Brain microvascular endothelial cell (primary cell): ENCODE measurements around the gene VAV2.
A peak's percentile ranks its signal among the peaks of the same experiment; 100 is the strongest.

Source experiments
- DNase-seq: peaks from one replicate; pipeline ENCODE4 v3.0.0-alpha.2; 2020
- H3K27ac ChIP-seq: fragments of 250-450 bp; sonication (Bioruptor Pico); 2 replicates; pipeline ENCODE4 v1.5.1; 2020; ENCODE audit warnings: mild to moderate bottlenecking, moderate library complexity
- H3K27me3 ChIP-seq: fragments of 250-450 bp; sonication (Bioruptor Pico); replicated peaks from 2 replicates; pipeline ENCODE4 v1.5.1; 2020; ENCODE audit warnings: mild to moderate bottlenecking
- H3K36me3 ChIP-seq: fragments of 250-450 bp; sonication (Bioruptor Pico); replicated peaks from 2 replicates; pipeline ENCODE4 v1.5.1; 2020; ENCODE audit warnings: mild to moderate bottlenecking
- H3K4me3 ChIP-seq: 2 replicates; pipeline ENCODE4 v1.5.1; 2011; ENCODE audit warnings: low read depth, mild to moderate bottlenecking, control low read depth, low read length, moderate library complexity
- in situ Hi-C: cut with HindIII; loops from 2 replicates; pipeline ENCODE4 v1.10.0; 2017; ENCODE audit warnings: low sequenced_read_pairs, low pct_ligation_motif_present
- TF ChIP-seq, protein P1 (sequence below): IDR thresholded peaks from 2 replicates; pipeline ENCODE4 v1.5.1; 2011; ENCODE audit warnings: low read depth, mild to moderate bottlenecking, moderate library complexity, low read length, control low read depth, inconsistent platforms; ENCODE audit errors: missing control alignments

VAV2 gene

DNA sequence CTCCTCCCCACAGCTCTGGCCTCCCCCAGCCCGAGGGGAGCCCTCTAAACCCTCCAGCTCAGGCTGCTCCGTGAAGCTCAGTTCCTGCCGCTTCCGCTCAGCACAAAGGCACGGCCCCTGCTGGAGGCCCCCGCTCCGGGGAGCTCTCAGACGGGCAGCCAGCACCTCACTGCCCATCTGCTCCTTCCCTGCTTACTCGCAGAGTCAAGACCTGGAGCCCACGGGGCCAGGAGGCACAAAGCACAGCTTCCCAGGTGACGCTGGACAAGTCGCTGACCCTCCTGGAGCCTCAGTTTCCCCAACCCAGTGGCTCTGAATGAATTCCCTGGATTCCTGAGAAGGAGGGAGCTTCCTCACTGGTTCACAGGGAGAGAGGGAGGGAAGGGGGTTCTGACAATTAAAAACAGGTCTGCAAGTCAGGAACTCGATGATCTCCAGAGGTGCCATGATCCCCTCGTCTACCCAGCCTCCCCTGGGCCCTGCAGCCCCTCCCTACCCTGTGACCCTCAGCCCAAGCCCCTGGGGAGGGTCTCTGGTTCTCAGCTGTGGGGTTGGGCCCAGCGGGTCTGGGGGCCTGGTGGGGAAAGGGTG lies 36.2 kb downstream of the VAV2 start:
- DNase-seq: no peak
- no peak overlapping the region for H3K4me3 ChIP-seq
- in situ Hi-C loops: no loop called here
- H3K36me3 ChIP-seq: no peaks in the 10 kb centered on the region
- TF ChIP-seq, protein P1, sequence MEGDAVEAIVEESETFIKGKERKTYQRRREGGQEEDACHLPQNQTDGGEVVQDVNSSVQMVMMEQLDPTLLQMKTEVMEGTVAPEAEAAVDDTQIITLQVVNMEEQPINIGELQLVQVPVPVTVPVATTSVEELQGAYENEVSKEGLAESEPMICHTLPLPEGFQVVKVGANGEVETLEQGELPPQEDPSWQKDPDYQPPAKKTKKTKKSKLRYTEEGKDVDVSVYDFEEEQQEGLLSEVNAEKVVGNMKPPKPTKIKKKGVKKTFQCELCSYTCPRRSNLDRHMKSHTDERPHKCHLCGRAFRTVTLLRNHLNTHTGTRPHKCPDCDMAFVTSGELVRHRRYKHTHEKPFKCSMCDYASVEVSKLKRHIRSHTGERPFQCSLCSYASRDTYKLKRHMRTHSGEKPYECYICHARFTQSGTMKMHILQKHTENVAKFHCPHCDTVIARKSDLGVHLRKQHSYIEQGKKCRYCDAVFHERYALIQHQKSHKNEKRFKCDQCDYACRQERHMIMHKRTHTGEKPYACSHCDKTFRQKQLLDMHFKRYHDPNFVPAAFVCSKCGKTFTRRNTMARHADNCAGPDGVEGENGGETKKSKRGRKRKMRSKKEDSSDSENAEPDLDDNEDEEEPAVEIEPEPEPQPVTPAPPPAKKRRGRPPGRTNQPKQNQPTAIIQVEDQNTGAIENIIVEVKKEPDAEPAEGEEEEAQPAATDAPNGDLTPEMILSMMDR: peak; percentile 58
- H3K27me3 ChIP-seq: no peaks in the 10 kb centered on the region
- H3K27ac ChIP-seq: peak overlapping the region; percentile 25

GRCh38 chr9:133954862-133955529 lies 37.1 kb downstream of the VAV2 start:
- Histone ChIP-seq H3K4me3 (no peak overlapping the region), H3K27me3 (no peaks in the 10 kb centered on the region), H3K27ac (no peak overlapping the region), H3K36me3 (no peaks in the 10 kb centered on the region)
- DNase-seq: no peak
- in situ Hi-C loops: no loop called here
- TF ChIP-seq, protein P1: no peak

DNA sequence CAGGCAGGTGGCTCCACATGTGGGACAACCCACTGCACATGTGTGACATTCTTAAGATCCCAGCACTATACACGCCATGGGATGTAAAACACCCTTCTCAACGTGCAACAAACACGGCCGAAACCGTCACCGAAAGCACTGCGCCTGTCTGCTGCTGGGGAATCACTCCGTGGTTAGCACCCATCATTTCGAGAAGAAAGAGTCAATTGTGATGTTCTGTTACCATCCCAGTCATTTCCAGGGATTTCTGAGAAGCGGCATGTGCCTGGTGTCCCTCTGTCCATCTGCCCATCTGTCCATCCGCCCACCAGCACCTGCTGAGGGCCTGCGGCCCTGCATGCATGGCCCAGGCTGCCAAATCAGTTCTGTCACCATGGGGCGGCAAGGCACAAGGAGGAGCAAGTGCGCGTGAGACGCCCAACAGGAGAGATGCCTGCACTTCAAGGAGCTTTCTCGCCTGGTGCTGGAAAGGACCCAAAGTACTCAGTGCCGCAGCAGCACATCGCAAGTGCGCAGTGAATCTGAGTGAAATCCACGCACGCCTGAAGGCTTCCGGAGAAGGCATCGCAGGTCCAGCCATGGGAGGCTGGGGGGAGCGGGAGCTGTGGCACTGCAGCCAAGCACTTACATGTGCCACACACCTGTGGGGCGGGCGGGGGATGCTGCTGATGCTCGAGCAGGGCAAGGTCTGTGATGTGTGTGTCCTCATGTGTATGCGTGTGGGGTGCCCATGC lies 38.0 kb downstream of the VAV2 start:
- H3K27me3 ChIP-seq: no peaks in the 10 kb centered on the region
- in situ Hi-C loops: no loop called here
- TF ChIP-seq, protein P1: no peak

DNA sequence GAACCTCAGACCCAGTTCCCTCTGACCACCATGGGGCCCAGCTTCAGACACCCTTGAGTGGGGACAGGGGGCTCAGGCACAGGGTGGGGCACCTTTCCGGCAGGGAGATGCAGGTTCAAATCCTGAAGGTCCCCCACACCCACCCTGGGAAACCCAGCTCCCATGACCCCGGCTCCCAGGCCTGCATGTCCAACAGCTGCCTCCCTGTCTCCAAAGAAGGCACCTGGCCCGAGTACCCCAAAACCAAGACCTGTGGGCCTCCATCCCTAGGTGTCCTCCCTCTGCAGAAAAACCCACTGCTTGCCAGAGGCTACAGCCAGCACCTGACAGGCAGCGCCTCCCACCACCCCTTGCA lies 38.5 kb downstream of the VAV2 start:
- no peaks in the 10 kb centered on the region for H3K27me3 ChIP-seq
- no peak overlapping the region for H3K4me3 ChIP-seq
- in situ Hi-C loops: no loop called here
- DNase-seq: no peak
- TF ChIP-seq, protein P1: no peak
- H3K27ac ChIP-seq: no peak overlapping the region
- H3K36me3 ChIP-seq: no peaks in the 10 kb centered on the region

More for the DNA sequence above, 38.0 kb downstream of the VAV2 start:
- H3K27ac ChIP-seq: no peak overlapping the region
- no peak overlapping the region for H3K4me3 ChIP-seq
- H3K36me3 ChIP-seq: no peaks in the 10 kb centered on the region
- DNase-seq: no peak

GRCh38 chr9:133952598-133953550 lies 39.2 kb downstream of the VAV2 start:
- H3K36me3 ChIP-seq: no peaks in the 10 kb centered on the region
- TF ChIP-seq, protein P1: no peak
- H3K27me3 ChIP-seq: no peaks in the 10 kb centered on the region
- in situ Hi-C loops: no loop called here
- no peak for DNase-seq
- no peak overlapping the region for H3K4me3 ChIP-seq
- H3K27ac ChIP-seq: no peak overlapping the region
